Measurements from ENCODE around the gene FLNA.
"Not testable (repeated sequence)": the region's sequence is repeated elsewhere in the genome, so short reads cannot be mapped to it uniquely, and the experiment has no call there.

The FLNA gene

DNA sequence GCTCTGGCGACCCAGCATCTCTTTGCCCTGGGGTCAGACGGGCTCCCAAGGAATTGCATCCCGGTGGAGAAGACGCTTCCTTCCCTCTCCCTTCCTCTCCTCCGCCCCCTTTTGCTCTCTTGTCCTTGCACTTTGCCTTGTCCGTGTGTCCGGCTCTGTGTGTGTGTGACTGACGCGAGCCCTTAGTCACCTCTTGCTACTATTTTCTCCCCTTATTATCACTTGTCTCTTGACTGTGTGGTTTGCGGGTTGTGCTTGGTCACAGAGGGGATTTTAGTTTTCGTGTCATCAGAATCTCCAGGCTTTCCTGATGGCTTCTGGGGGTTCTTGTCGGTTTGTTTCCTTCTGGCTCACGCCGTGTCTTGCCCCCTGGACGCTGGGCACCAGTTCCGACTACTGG lies 31.4 kb downstream of the FLNA start:
- DNase-seq (ENCODE audit: low spot score), result not testable (repeated sequence)

DNA sequence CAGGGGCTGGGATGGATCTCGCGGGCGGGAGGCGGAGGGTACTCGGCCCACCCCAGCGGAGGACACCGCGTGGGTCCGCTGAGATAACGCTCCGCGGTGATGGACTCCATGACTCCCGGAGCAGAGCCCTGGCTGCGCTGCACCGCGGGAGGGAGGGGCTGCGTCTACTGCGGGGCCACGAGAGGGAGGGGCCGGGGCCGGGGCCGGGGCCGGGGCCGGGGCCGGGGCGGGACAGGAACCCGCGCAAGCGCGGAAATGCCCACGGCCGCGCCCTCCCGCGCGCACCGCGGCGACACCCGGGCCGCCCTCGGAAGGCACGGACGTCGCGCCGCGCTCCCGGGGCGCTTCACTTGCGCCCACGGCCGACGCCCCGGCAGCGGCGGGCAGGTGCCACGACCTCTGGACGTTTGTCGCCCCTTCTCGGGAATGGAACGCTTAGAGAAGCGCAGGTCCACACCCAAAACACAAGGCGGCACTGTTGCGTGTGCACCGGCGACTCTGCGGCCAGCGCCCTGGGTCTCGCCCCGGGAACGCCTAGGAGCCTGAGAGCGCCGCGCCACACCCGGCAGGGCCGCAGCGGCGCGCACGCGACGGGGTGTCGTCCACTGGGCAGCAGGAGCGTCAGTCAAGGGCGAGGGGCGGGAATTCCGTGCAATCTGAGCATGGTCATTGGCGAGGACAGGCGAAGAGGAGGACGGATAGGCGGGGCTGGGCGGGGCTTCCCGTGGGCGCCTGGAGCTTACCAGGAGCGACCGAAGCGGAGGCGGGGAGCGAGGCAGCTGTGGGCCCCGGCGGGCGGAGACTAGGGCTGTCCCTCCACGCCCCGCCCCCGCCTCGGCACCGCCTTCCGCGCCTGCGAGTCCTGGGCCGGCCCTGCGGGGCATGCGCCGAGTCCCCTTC lies 32.8 kb downstream of the FLNA start:
- DNase-seq (ENCODE audit: low spot score), result not testable (repeated sequence)

GRCh38 chrX:154334496-154334895 lies 39.9 kb downstream of the FLNA start:
- no peak for DNase-seq (ENCODE audit: low spot score)

DNA sequence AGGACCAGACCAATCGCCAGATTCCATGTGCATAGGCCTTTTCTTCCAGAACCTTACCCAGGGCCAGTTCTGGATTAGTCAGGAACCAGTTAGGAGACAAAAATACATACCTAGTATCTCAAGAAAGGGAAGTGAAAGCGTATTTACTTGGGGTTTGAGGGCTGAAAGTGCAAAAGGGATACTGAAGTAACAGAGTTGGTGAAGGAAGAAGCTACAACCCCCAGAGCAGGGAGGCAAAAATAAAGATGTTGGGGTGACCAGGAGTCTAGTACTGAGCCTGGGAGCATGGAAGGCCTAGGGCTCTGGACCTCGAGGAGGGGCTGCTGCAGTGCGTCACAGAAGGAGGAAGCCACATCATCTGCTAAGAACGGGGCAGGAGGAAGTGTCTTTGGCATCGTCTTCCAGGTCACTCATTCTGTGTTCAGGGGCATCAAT lies 40.6 kb downstream of the FLNA start:
- no peak for DNase-seq (ENCODE audit: low spot score)

DNA sequence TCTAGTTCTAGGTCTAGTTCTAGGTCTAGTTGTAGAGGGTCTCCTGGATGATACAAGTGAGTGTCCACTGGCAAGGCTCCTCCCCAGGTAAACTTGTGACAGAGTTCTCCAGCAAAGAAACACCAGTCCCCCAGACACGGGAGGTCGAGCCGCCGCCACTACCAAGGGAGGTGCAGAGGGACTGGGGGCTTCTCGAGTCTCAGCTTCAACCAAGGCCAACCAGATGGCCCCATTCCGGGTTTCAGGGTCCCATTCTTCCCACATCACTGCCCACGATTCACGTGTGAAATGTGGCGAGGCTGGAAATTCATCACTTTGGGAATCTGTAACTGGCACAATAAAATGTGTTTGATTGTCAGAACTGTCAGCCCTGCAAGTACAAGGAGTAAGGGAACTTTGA lies 41.3 kb downstream of the FLNA start:
- DNase-seq (ENCODE audit: low spot score), result no peak

- no peak for DNase-seq (ENCODE audit: low spot score)
These were observed 41.9 kb downstream of the FLNA start for GRCh38 chrX:154332561-154332960.

GRCh38 chrX:154329294-154329693 lies 45.1 kb downstream of the FLNA start:
- no peak for DNase-seq (ENCODE audit: low spot score)

DNA sequence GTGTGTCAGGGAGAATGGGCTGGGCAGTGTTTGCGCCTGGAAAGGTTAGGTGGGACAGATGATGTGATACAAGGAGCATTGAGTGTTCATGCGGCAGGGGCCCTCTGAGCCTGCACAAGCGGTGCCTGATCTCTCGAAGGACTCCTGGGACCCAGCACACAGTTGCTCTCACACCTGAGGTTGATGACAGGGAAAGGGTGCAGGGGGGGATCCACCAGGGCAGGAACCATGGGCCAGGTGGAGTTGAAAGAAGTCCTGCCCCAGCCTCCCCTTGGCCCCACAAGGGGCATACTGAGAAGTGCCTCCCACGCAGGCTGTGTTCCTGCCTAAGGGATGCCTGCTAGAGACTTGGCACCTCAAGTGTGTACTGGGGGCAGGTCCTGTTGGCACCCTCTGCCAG lies 45.8 kb downstream of the FLNA start:
- no peak for DNase-seq (ENCODE audit: low spot score)

- DNase-seq (ENCODE audit: low spot score), result no peak
These were observed 47.2 kb downstream of the FLNA start for GRCh38 chrX:154327038-154327820.

GRCh38 chrX:154325541-154325940 lies 48.9 kb downstream of the FLNA start:
- DNase-seq (ENCODE audit: low spot score), result no peak

- no peak for DNase-seq (ENCODE audit: low spot score)
These were observed 50.9 kb downstream of the FLNA start for GRCh38 chrX:154323537-154323936.

DNA sequence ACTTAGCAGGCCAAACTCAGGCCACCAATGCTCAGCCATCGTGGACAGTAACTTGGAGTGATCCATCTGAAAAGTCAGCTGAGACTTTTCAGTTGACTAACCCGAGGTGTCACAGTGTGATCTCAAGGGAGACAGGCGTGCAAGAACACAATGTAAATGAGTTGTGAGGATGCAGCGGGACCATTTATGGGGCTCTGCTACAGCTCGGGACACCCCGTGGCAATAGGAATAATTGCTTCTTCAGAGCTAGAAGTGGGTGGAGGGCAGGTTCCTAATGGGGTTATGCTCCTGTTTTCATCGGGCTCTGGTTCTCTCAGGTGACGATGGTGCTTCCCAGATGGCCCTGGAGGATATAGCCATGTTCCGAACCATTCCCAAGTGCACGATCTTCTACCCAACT lies 51.5 kb downstream of the FLNA start:
- DNase-seq (ENCODE audit: low spot score), result no peak

GRCh38 chrX:154321594-154321993 lies 52.8 kb downstream of the FLNA start:
- no peak for DNase-seq (ENCODE audit: low spot score)

- DNase-seq (ENCODE audit: low spot score), result no peak
These were observed 53.3 kb downstream of the FLNA start for GRCh38 chrX:154321152-154321551.

GRCh38 chrX:154320406-154320805 lies 54.0 kb downstream of the FLNA start:
- no peak for DNase-seq (ENCODE audit: low spot score)

DNA sequence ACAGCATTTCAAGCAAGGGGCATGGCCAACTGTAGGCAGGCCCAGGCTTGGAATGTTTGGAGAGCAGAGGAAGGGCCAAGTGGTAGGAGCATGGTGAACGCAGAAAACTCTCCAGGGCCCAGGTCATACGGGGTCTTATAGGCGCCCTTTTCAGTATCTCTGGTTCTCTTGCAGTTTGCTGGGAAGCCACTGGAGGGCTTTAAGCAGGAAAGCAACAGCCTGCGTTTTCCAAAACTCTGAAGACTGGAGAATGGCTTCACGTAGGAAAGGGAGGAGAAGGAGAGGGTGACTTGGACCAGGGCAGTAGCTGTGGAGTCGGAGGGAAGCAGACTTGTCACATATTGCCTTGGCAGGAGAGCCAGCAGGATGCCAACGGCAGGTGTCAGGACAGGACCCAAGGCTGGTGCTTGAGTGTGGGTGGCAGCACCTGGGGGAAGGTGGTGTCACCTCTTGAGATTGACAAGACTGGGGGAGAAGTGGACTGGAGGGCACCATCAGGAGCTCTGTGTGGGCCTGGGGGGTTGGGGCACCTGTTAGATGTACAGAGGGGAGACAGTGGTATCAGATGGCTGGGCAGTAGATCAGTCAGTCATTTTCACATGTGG lies 56.9 kb downstream of the FLNA start:
- peak; percentile 20 for DNase-seq (ENCODE audit: low spot score)

GRCh38 chrX:154315416-154315815 lies 59.0 kb downstream of the FLNA start:
- no peak for DNase-seq (ENCODE audit: low spot score)

- no peak for DNase-seq (ENCODE audit: low spot score)
These were observed 61.3 kb downstream of the FLNA start for GRCh38 chrX:154313147-154313546.

DNA sequence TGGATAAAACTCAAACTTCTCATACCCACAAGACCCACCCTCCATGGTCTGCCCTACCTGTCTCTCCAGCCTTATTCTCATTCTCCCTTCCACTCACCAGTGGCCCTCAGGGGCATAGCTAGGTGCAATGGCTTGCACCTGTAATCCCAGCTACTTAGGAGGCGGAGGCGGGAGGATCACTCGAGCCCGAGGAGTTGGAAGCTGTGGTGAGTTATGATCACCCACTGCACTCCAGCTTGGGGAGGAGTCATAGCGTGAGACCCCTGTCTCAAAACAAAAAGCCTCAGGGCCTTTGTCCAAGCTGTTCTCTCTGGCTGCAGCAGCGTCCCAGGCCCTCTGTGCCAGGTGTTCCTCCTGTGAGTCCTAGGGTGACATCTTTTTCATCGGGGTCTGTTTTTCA lies 62.3 kb downstream of the FLNA start:
- no peak for DNase-seq (ENCODE audit: low spot score)

- DNase-seq (ENCODE audit: low spot score), result no peak
These were observed 63.6 kb downstream of the FLNA start for GRCh38 chrX:154310616-154311536.

- DNase-seq (ENCODE audit: low spot score), result no peak
These were observed 65.2 kb downstream of the FLNA start for GRCh38 chrX:154309041-154309775.
